Panc1 (cell line): Measurements from ENCODE around the gene ETNPPL. TPM values are rescaled to one million over a fixed set of nuclear protein-coding genes. Genes with fewer than 3 reads are reported as not detected.

Source experiments
- ATAC-seq: fragments of 200-7000 bp; cut with Tn5 transposase; 2 replicates; pipeline ENCODE4 v1.9.1; 2020; ENCODE audit warnings: mild to moderate bottlenecking, moderate library complexity
- BruUV-seq: library from RNA; stranded (reverse); fragments of 400-500 nt; replicated peaks from 2 replicates; lab custom pipeline; 2021; lab: Mats Ljungman, UMichigan
- CTCF ChIA-PET: fragments of 300-600 bp; sonication (Branson Sonifier 250); formaldehyde crosslinking; loops from one replicate; lab custom pipeline; 2022; ENCODE audit warnings: antibody characterized with exemption; lab: Charles Lee
- POLR2A ChIA-PET: fragments of 300-600 bp; sonication (Branson Sonifier 250); formaldehyde crosslinking; loops from one replicate; lab custom pipeline; 2022; ENCODE audit warnings: antibody characterized with exemption; lab: Charles Lee
- DNase-seq: peaks from one replicate; pipeline ENCODE4 v3.0.0-alpha.2; 2010; ENCODE audit warnings: low read depth, low spot score
- H3K27ac ChIP-seq: 2 replicates; pipeline ENCODE4 v1.5.1; 2011; ENCODE audit warnings: mild to moderate bottlenecking, low read length, inconsistent platforms
- H3K27me3 ChIP-seq: fragments of 200-500 bp; sonication (Bioruptor generic); 2 replicates; pipeline ENCODE4 v1.6.0; 2014; ENCODE audit warnings: low read length, inconsistent platforms; ENCODE audit not compliant: control insufficient read depth, insufficient read depth
- H3K36me3 ChIP-seq: fragments of 200-500 bp; sonication (Bioruptor generic); 2 replicates; pipeline ENCODE4 v1.5.1; 2014; ENCODE audit warnings: inconsistent platforms, mild to moderate bottlenecking, low read length, moderate library complexity; ENCODE audit not compliant: control insufficient read depth, insufficient read depth
- H3K4me1 ChIP-seq: 2 replicates; pipeline ENCODE4 v1.5.1; 2011; ENCODE audit warnings: inconsistent platforms, mild to moderate bottlenecking, low read length, moderate library complexity; ENCODE audit not compliant: control insufficient read depth, insufficient read depth
- H3K4me3 ChIP-seq, 2 experiments: 2 replicates each; pipeline ENCODE4 v1.5.1; 2011 to 2012; ENCODE audit warnings: low read depth in 2 of 2, low read length in 2 of 2, mild to moderate bottlenecking in 2 of 2, inconsistent platforms in 1 of 2, moderate library complexity in 1 of 2
- H3K9me3 ChIP-seq: fragments of 200-500 bp; sonication (Bioruptor generic); 2 replicates; pipeline ENCODE4 v1.5.1; 2014; ENCODE audit warnings: low read depth, mild to moderate bottlenecking, inconsistent platforms, low read length, moderate library complexity; ENCODE audit not compliant: control insufficient read depth, insufficient read depth
- CTCF ChIP-seq: fragments of 450-650 bp; IDR thresholded peaks from 2 replicates; pipeline ENCODE4 v1.5.1; 2017; ENCODE audit warnings: mild to moderate bottlenecking
- POLR2AphosphoS5 ChIP-seq: IDR thresholded peaks from 2 replicates; pipeline ENCODE4 v1.6.1; 2012; ENCODE audit warnings: mild to moderate bottlenecking, low read depth, low read length, moderate library complexity
- REST ChIP-seq, 2 experiments: IDR thresholded peaks; 2 replicates each; pipeline ENCODE4 v1.6.1; 2011 to 2012; ENCODE audit warnings: low read depth in 2 of 2, control low read depth in 1 of 2, low read length in 1 of 2, mild to moderate bottlenecking in 1 of 2, moderate library complexity in 1 of 2; ENCODE audit not compliant: insufficient read depth in 1 of 2
- SIN3A ChIP-seq: IDR thresholded peaks from 2 replicates; pipeline ENCODE4 v1.6.1; 2012; ENCODE audit warnings: low read depth, mild to moderate bottlenecking, low read length, moderate library complexity, borderline replicate concordance; ENCODE audit not compliant: insufficient read depth
- TCF7L2 ChIP-seq: IDR thresholded peaks from 2 replicates; pipeline ENCODE4 v1.6.1; 2011; ENCODE audit warnings: mild to moderate bottlenecking, low read depth, low read length, inconsistent platforms
- in situ Hi-C: cut with HindIII; loops from 2 replicates; pipeline ENCODE4 v1.10.0; 2016; ENCODE audit warnings: low sequenced_read_pairs, low pct_unique_long_range_greater_than_20kb
- intact Hi-C: fragments of 100-400 bp; cut with micrococcal nuclease; formaldehyde crosslinking; loops from one replicate; pipeline ENCODE4 v1.10.0; 2022; ENCODE audit not compliant: unreplicated experiment
- total RNA-seq: library from RNA; stranded (reverse); gene quantifications from one replicate; pipeline ENCODE4 v1.2.1, GENCODE V29; 2021; ENCODE audit not compliant: unreplicated experiment

The ETNPPL gene
- total RNA-seq, 1 experiment from 2014 or later = not detected

GRCh38 chr4:108787724-108788123 is 24.9 kb upstream of the ETNPPL start:
- CTCF ChIA-PET = no interaction called here
- H3K27me3 ChIP-seq = no peaks in the 10 kb centered on the region
- in situ Hi-C loops = no loop called here
- DNase-seq = no peak
- ATAC-seq = no peak
- H3K27ac ChIP-seq = no peak overlapping the region
- POLR2A ChIA-PET = no interaction called here
- H3K36me3 ChIP-seq = no peaks in the 10 kb centered on the region
- intact Hi-C loops = no loop called here
- TF ChIP-seq CTCF = no peak
- TF ChIP-seq SIN3A = no peak
- TF ChIP-seq REST (IDR thresholded peaks at IDR 0.05; ENCODE audit: insufficient read depth in 1 of 2, low read depth in 2 of 2, low read length in 1 of 2) = no peak
- TF ChIP-seq TCF7L2 = no peak
- no peak for TF ChIP-seq POLR2AphosphoS5
- no peaks in the 10 kb centered on the region for H3K4me1 ChIP-seq
- H3K4me3 ChIP-seq = no peak overlapping the region
- H3K9me3 ChIP-seq = no peaks in the 10 kb centered on the region
- BruUV-seq = no TSS peak

- Histone ChIP-seq H3K27ac (no peak overlapping the region), H3K27me3 (no peaks in the 10 kb centered on the region), H3K36me3 (no peaks in the 10 kb centered on the region), H3K4me3 (no peak overlapping the region), H3K4me1 (no peaks in the 10 kb centered on the region), H3K9me3 (no peaks in the 10 kb centered on the region)
- ChIA-PET CTCF (no interaction called here), POLR2A (no interaction called here)
- in situ Hi-C loops = no loop called here
- no peak for DNase-seq
- no TSS peak for BruUV-seq
- intact Hi-C loops = no loop called here
- TF ChIP-seq POLR2AphosphoS5 (no peak), REST (IDR thresholded peaks at IDR 0.05; ENCODE audit: insufficient read depth in 1 of 2, low read depth in 2 of 2, low read length in 1 of 2) (no peak), CTCF (no peak), TCF7L2 (no peak), SIN3A (no peak)
- ATAC-seq = no peak
These were observed 24.3 kb upstream of the ETNPPL start for GRCh38 chr4:108787106-108787505.
